ENCODE results near the gene NAT9.

NAT9 gene

GRCh38 chr17:74731347-74731605 is 44.9 kb downstream of the NAT9 start:
- in situ Hi-C loops (cut with HindIII; ENCODE audit: low sequenced_read_pairs) = no loop called here

DNA sequence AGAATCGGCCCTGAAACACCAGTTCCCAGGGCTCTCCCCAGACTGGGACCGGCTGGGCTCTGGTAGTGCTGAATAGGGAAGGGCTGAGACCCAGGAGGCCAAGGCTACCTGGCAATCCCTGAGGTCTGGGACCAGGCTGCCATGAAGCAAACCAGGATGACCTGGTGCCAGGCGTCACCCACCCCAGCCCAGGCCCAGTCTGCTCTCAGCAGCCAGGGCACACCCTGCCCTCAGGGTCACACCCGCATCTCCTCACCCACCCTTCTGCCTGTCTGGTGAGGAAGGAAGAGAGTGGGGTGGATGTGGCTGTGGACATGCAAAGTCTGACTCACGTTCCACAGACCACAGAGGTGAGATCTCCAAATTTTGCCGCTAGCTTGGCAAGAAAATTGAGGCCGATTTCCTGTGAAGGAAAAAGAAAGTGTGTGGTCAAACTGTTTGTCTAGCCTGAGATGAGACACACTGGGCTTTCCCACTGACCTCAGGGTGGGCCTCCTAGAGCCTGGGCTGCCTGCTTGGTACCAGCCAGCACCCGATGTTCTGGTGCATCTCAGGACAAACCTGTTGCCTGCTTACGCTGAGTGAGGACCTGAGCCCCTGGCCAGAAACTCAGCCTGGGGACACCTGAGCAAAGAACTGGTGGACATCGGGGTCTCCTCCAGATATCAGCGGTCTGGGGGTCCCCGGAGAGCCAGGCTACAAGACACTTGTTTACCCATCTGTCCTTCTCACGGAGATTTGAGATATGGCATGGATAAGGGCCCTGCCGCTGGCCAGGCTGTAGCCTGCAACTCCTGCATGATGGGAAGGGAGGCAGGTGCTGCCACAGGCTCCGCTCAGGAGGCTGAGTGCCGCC is 45.4 kb downstream of the NAT9 start:
- in situ Hi-C loops (cut with HindIII; ENCODE audit: low sequenced_read_pairs) = no loop called here

DNA sequence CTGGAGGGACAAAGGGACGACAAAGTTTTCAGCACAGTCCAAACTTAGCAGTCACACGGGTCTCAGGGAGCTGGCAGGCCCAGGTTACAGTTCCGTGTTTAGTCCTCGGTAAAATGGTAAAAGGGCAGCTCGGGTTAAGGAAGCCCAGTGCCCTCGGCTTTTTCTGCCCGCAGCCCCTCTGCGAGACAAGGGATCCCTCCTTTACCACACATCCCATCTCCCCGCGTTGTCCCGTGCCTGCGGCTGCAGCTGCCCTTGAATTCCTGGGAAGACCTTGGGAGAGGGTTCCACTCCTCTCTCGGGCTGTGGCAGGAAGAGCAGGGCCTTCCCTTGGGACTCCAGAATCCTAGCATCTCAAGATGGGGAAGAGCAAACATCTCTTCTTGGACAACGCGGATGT is 46.3 kb downstream of the NAT9 start:
- in situ Hi-C loops (cut with HindIII; ENCODE audit: low sequenced_read_pairs) = no loop called here

GRCh38 chr17:74729368-74729767 is 46.8 kb downstream of the NAT9 start:
- in situ Hi-C loops (cut with HindIII; ENCODE audit: low sequenced_read_pairs) = no loop called here

DNA sequence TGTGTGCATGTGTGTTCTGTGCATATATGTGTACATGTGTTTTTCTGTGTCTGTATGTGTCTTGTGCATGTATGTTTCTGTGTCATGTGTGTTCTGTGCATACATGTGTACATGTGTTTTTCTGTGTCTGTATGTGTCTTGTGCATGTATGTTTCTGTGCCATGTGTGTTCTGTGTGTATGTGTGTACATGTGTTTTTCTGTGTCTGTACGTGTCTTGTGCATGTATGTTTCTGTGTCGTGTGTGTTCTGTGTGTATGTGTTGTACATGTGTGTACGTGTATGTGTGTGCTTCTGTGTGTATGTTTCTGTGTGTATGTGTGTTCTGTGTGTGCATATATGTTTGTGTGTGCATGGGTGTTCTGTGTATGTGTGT is 47.5 kb downstream of the NAT9 start:
- in situ Hi-C loops (cut with HindIII; ENCODE audit: low sequenced_read_pairs) = no loop called here

DNA sequence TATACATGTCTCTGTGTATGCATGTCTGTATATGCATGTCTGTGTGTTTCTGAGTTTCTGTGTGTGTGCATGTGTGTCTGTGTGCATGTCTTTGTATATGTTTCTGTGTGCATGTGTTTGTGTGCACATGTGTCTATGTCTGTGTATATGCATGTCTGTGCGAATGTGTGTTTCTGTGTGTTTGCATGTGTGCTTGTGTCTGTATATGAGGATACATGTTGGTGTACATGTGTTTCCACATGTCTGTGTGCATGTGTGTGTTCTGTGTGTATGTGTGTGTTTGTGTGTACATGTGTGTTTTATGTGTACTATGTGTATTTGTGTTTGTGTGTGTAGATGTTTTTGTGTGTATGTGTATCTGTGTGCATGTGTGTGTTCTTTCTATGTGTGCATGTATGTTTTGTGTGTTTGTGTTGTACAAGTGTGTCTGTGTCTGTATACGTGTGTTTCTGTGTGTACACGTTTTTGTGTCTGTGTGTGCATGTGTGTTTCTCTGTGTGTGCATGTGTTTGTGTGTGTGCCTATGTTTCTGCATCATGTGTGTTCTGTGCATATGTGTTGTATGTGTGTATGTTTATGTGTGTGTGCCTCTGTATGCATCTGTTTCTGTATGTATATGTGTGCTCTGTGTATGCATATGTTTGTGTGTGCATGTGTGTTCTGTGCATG is 48.0 kb downstream of the NAT9 start:
- in situ Hi-C loops (cut with HindIII; ENCODE audit: low sequenced_read_pairs) = no loop called here

- in situ Hi-C loops (cut with HindIII; ENCODE audit: low sequenced_read_pairs) = no loop called here
Observed at GRCh38 chr17:74725111-74725510, 51.0 kb downstream of the NAT9 start.

DNA sequence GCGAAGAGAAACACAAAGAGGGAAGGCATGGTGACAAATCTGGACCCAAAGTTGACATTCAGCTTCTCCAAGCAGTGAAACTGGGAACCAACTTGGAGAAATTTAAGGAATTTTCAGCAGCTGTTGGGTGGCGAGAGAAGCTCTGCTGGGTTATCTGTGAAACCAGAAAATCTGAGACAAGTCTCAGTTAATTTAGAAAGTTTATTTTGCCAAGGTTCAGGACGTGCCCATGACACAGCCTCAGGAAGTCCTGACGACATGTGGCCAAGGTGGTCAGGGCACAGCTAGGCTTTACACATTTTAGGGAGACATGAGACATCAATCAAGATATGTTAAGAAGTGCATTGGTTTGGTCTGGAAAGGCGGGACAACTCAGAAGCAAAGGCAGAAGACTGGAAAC is 52.3 kb downstream of the NAT9 start:
- in situ Hi-C loops (cut with HindIII; ENCODE audit: low sequenced_read_pairs) = no loop called here

- in situ Hi-C loops (cut with HindIII; ENCODE audit: low sequenced_read_pairs) = no loop called here
Observed at GRCh38 chr17:74722782-74723181, 53.4 kb downstream of the NAT9 start.
